ENCODE results near the gene TMTC1. TPM values are rescaled to one million over a fixed set of nuclear protein-coding genes. Genes with fewer than 3 reads are reported as not detected.

Gene TMTC1
- polyA plus RNA-seq, 1 of the 3 experiments (the other 2 are of a cell fraction): 0.13 TPM

DNA sequence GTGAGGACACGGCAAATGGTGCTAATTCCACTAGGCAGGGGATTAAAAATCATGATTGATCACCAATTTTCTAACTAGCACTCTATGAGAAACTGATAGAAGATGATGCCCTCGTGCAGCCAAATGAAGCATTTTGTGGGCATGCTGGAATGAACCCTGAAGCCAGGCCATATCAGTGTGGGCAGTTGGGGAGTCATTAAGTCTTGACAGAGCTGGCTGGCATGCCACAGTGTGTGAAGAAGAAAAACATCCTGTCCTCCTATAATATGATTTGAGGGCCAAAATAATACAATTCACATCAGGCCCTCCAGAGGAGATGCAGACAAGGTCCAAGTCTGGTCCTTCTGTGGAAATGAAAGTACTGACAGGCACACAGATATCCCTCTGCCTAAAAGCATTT lies 107.1 kb downstream of the TMTC1 start:
- no peaks in the 10 kb centered on the region for H3K9me3 ChIP-seq
- POLR2A ChIA-PET: no interaction called here
- H2AFZ ChIP-seq (ENCODE audit: low read depth): no peak overlapping the region
- no peaks in the 10 kb centered on the region for H4K20me1 ChIP-seq (ENCODE audit: insufficient read depth)
- no peaks in the 10 kb centered on the region for H3K9me2 ChIP-seq
- CTCF ChIA-PET: no interaction called here
- TF ChIP-seq TEAD4 (IDR thresholded peaks at IDR 0.05; ENCODE audit: borderline replicate concordance, insufficient read depth) (no peak), ZBTB33 (IDR thresholded peaks at IDR 0.05; ENCODE audit: borderline replicate concordance, low read depth) (no peak), SIN3A (IDR thresholded peaks at IDR 0.05; ENCODE audit: borderline replicate concordance, low read depth, low read length) (no peak)
- TF ChIP-seq, protein P1, sequence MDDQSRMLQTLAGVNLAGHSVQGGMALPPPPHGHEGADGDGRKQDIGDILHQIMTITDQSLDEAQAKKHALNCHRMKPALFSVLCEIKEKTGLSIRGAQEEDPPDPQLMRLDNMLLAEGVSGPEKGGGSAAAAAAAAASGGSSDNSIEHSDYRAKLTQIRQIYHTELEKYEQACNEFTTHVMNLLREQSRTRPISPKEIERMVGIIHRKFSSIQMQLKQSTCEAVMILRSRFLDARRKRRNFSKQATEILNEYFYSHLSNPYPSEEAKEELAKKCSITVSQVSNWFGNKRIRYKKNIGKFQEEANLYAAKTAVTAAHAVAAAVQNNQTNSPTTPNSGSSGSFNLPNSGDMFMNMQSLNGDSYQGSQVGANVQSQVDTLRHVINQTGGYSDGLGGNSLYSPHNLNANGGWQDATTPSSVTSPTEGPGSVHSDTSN (IDR thresholded peaks at IDR 0.05): no peak
- H3K27me3 ChIP-seq (ENCODE audit: insufficient read depth): no peaks in the 10 kb centered on the region
- H3K9ac ChIP-seq: no peak overlapping the region
- no peaks in the 10 kb centered on the region for H3K36me3 ChIP-seq (replicated peaks in 1 of 2; ENCODE audit: control insufficient read depth in 1 of 2, insufficient read depth in 2 of 2, low read length in 1 of 2)
- no peaks in the 10 kb centered on the region for H3F3A ChIP-seq (replicated peaks; ENCODE audit: insufficient read depth)
- H3K4me2 ChIP-seq: no peak overlapping the region
- no peaks in the 10 kb centered on the region for H3K79me2 ChIP-seq (ENCODE audit: insufficient read depth)
- H3K4me1 ChIP-seq (ENCODE audit: control insufficient read depth in 1 of 2, insufficient read depth in 2 of 2, low read depth in 1 of 2, low read length in 1 of 2): peaks cover 0 to 7% of the 10 kb centered on the region in 2 experiments; a peak in 1 of 4 replicates
- H3K27ac ChIP-seq (ENCODE audit: low read depth in 2 of 2, low read length in 1 of 2): no peak overlapping the region
- H3K4me3 ChIP-seq (ENCODE audit: low read depth in 2 of 2, low read length in 1 of 2): no peak overlapping the region
- no peak for DNase-seq
- 39% methylated on average over 2 of the region's 2 CpGs for WGBS (ENCODE audit: low lambda C conversion rate)

DNA sequence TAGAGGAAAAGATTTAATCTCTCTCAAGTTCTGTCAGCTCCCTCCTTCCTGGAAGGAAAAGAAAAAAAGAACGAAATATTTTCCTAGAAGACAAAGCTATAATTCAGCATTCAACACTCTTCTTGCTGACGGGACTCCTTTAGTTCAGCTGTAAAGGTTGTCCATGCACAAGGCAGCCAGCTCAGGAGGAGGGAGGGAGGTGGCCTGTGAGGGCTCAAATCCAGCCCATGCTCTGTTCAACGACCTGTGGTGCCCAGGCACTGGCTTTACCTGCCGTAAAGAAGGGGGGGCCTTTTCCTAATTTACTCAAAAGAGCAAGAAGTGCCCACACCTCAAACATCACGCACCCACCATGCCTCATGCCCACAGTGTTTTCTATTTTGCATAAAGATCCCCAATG lies 109.3 kb downstream of the TMTC1 start:
- DNase-seq: no peak
- Histone ChIP-seq H3K4me1 (ENCODE audit: control insufficient read depth in 1 of 2, insufficient read depth in 2 of 2, low read depth in 1 of 2, low read length in 1 of 2) (peaks cover 0 to 7% of the 10 kb centered on the region in 2 experiments; a peak in 1 of 4 replicates), H3K4me2 (no peak overlapping the region), H3K4me3 (ENCODE audit: low read depth in 2 of 2, low read length in 1 of 2) (no peak overlapping the region), H4K20me1 (ENCODE audit: insufficient read depth) (no peaks in the 10 kb centered on the region), H2AFZ (ENCODE audit: low read depth) (no peak overlapping the region), H3K9ac (no peak overlapping the region), H3K9me2 (no peaks in the 10 kb centered on the region), H3K9me3 (no peaks in the 10 kb centered on the region), H3K36me3 (replicated peaks in 1 of 2; ENCODE audit: control insufficient read depth in 1 of 2, insufficient read depth in 2 of 2, low read length in 1 of 2) (no peaks in the 10 kb centered on the region), H3K27ac (ENCODE audit: low read depth in 2 of 2, low read length in 1 of 2) (no peak overlapping the region), H3K27me3 (ENCODE audit: insufficient read depth) (no peaks in the 10 kb centered on the region), H3K79me2 (ENCODE audit: insufficient read depth) (no peaks in the 10 kb centered on the region), H3F3A (replicated peaks; ENCODE audit: insufficient read depth) (no peaks in the 10 kb centered on the region)
- ChIA-PET POLR2A (no interaction called here), CTCF (no interaction called here)
- WGBS (ENCODE audit: low lambda C conversion rate): 44% methylated on average over 3 of the region's 5 CpGs
- TF ChIP-seq SIN3A (IDR thresholded peaks at IDR 0.05; ENCODE audit: borderline replicate concordance, low read depth, low read length) (no peak), EP300 (IDR thresholded peaks at IDR 0.05; ENCODE audit: borderline replicate concordance in 1 of 2, low read depth in 1 of 2, low read length in 1 of 2) (no peak), GABPA (IDR thresholded peaks at IDR 0.05; ENCODE audit: low read depth) (no peak), TCF12 (IDR thresholded peaks at IDR 0.05) (no peak), MXI1 (IDR thresholded peaks at IDR 0.05; ENCODE audit: low read depth, low read length) (no peak), POLR2AphosphoS5 (IDR thresholded peaks at IDR 0.05; ENCODE audit: low read depth, low read length) (no peak), NRF1 (IDR thresholded peaks at IDR 0.05; ENCODE audit: low read depth, low read length) (no peak), RFX5 (IDR thresholded peaks at IDR 0.05; ENCODE audit: low read length) (no peak), FOSL2 (IDR thresholded peaks at IDR 0.05; ENCODE audit: borderline replicate concordance, low read depth) (no peak), NFIC (IDR thresholded peaks at IDR 0.05; ENCODE audit: borderline replicate concordance) (no peak), CHD2 (IDR thresholded peaks at IDR 0.05; ENCODE audit: low read length, partially characterized antibody) (no peak), RAD21 (IDR thresholded peaks at IDR 0.05; ENCODE audit: low read length) (no peak)
- TF ChIP-seq, protein P2, sequence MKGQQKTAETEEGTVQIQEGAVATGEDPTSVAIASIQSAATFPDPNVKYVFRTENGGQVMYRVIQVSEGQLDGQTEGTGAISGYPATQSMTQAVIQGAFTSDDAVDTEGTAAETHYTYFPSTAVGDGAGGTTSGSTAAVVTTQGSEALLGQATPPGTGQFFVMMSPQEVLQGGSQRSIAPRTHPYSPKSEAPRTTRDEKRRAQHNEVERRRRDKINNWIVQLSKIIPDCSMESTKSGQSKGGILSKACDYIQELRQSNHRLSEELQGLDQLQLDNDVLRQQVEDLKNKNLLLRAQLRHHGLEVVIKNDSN (IDR thresholded peaks at IDR 0.05; ENCODE audit: borderline replicate concordance, low read depth): no peak
- TF ChIP-seq, protein P1 (IDR thresholded peaks at IDR 0.05): no peak
- TF ChIP-seq, protein P3, sequence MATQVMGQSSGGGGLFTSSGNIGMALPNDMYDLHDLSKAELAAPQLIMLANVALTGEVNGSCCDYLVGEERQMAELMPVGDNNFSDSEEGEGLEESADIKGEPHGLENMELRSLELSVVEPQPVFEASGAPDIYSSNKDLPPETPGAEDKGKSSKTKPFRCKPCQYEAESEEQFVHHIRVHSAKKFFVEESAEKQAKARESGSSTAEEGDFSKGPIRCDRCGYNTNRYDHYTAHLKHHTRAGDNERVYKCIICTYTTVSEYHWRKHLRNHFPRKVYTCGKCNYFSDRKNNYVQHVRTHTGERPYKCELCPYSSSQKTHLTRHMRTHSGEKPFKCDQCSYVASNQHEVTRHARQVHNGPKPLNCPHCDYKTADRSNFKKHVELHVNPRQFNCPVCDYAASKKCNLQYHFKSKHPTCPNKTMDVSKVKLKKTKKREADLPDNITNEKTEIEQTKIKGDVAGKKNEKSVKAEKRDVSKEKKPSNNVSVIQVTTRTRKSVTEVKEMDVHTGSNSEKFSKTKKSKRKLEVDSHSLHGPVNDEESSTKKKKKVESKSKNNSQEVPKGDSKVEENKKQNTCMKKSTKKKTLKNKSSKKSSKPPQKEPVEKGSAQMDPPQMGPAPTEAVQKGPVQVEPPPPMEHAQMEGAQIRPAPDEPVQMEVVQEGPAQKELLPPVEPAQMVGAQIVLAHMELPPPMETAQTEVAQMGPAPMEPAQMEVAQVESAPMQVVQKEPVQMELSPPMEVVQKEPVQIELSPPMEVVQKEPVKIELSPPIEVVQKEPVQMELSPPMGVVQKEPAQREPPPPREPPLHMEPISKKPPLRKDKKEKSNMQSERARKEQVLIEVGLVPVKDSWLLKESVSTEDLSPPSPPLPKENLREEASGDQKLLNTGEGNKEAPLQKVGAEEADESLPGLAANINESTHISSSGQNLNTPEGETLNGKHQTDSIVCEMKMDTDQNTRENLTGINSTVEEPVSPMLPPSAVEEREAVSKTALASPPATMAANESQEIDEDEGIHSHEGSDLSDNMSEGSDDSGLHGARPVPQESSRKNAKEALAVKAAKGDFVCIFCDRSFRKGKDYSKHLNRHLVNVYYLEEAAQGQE (IDR thresholded peaks at IDR 0.05; ENCODE audit: low read depth, low read length): no peak
